Mesendoderm (in vitro differentiated cells): Measurements from ENCODE around the gene CYP19A1.

Experiments used
- DNase-seq: peaks from one replicate; pipeline ENCODE4 v3.0.0; 2013
- H2AK5ac ChIP-seq: 2 replicates; pipeline ENCODE4 v1.6.1; 2013; ENCODE audit warnings: low read length, inconsistent platforms
- H2BK120ac ChIP-seq: 2 replicates; pipeline ENCODE4 v1.6.1; 2013; ENCODE audit warnings: low read depth, mild to moderate bottlenecking, low read length, moderate library complexity, mixed read lengths
- H2BK15ac ChIP-seq: replicated peaks from 2 replicates; pipeline ENCODE4 v1.6.1; 2013; ENCODE audit warnings: low read depth, mild to moderate bottlenecking, moderate library complexity
- H2BK5ac ChIP-seq: 2 replicates; pipeline ENCODE4 v1.6.1; 2013; ENCODE audit warnings: low read length, inconsistent platforms
- H3K18ac ChIP-seq: 2 replicates; pipeline ENCODE4 v1.6.1; 2013; ENCODE audit warnings: mild to moderate bottlenecking, low read length, mixed read lengths
- H3K23ac ChIP-seq: one replicate; pipeline ENCODE4 v1.6.1; 2013; ENCODE audit warnings: low read length
- H3K27ac ChIP-seq: 2 replicates; pipeline ENCODE4 v1.5.1; 2013; ENCODE audit warnings: low read depth, mild to moderate bottlenecking, inconsistent platforms, low read length, moderate library complexity
- H3K27me3 ChIP-seq: 2 replicates; pipeline ENCODE4 v1.6.1; 2013; ENCODE audit warnings: low read length, control low read depth, mild to moderate bottlenecking, inconsistent platforms; ENCODE audit not compliant: insufficient read depth, poor library complexity
- H3K36me3 ChIP-seq: 2 replicates; pipeline ENCODE4 v1.6.1; 2013; ENCODE audit warnings: low read length, inconsistent platforms; ENCODE audit not compliant: control insufficient read depth, insufficient read depth
- H3K4ac ChIP-seq: one replicate; pipeline ENCODE4 v1.6.1; 2013; ENCODE audit warnings: low read depth, mild to moderate bottlenecking, low read length, moderate library complexity
- H3K4me1 ChIP-seq: 2 replicates; pipeline ENCODE4 v1.6.1; 2013; ENCODE audit warnings: low read depth, low read length, inconsistent platforms; ENCODE audit not compliant: control insufficient read depth
- H3K4me2 ChIP-seq: 2 replicates; pipeline ENCODE4 v1.6.1; 2013; ENCODE audit warnings: low read length
- H3K4me3 ChIP-seq: 2 replicates; pipeline ENCODE4 v1.5.1; 2013; ENCODE audit warnings: mild to moderate bottlenecking, low read length
- H3K56ac ChIP-seq: one replicate; pipeline ENCODE4 v1.6.1; 2013; ENCODE audit warnings: low read length
- H3K79me1 ChIP-seq: 2 replicates; pipeline ENCODE4 v1.6.1; 2013; ENCODE audit warnings: low read length, inconsistent platforms
- H3K79me2 ChIP-seq: 2 replicates; pipeline ENCODE4 v1.6.1; 2013; ENCODE audit warnings: mild to moderate bottlenecking, low read length; ENCODE audit not compliant: control insufficient read depth, insufficient read depth
- H3K9ac ChIP-seq: 2 replicates; pipeline ENCODE4 v1.6.1; 2013; ENCODE audit warnings: low read length, inconsistent platforms
- H4K5ac ChIP-seq: one replicate; pipeline ENCODE4 v1.6.1; 2013; ENCODE audit warnings: low read length
- H4K8ac ChIP-seq: one replicate; pipeline ENCODE4 v1.6.1; 2013; ENCODE audit warnings: low read depth, mild to moderate bottlenecking, control low read depth, low read length, moderate library complexity
- WGBS: extraction: QIAGEN DNeasy Blood & Tissue Kit; methylation state at CpG from one replicate; pipeline ENCODE4 v1.1.7; 2013; ENCODE audit warnings: low lambda C conversion rate, missing lambda C conversion rate; ENCODE audit not compliant: insufficient coverage; ENCODE audit errors: extremely low coverage; 5-methylcytosine and 5-hydroxymethylcytosine counted together

CYP19A1 gene

GRCh38 chr15:51366920-51367319 is 28.5 kb upstream of the CYP19A1 start:
- no peak overlapping the region for H3K27ac ChIP-seq
- no peak overlapping the region for H3K56ac ChIP-seq
- no peaks in the 10 kb centered on the region for H3K36me3 ChIP-seq
- no peaks in the 10 kb centered on the region for H3K27me3 ChIP-seq
- H3K4me1 ChIP-seq: peaks cover 5% of the 10 kb centered on the region
- no peak overlapping the region for H3K4ac ChIP-seq
- no peak overlapping the region for H4K5ac ChIP-seq
- H4K8ac ChIP-seq: no peak overlapping the region
- H3K18ac ChIP-seq: no peak overlapping the region
- no peak overlapping the region for H2BK120ac ChIP-seq
- no peak overlapping the region for H3K9ac ChIP-seq
- H2BK5ac ChIP-seq: peak overlapping the region; percentile 29
- H3K4me2 ChIP-seq: no peak overlapping the region
- H2BK15ac ChIP-seq: no peak overlapping the region
- DNase-seq: no peak
- WGBS: no CpG with 5 or more reads among the region's 3 CpGs
- H3K79me1 ChIP-seq: no peaks in the 10 kb centered on the region
- H3K4me3 ChIP-seq: no peak overlapping the region
- no peak overlapping the region for H3K23ac ChIP-seq
- no peak overlapping the region for H2AK5ac ChIP-seq
- H3K79me2 ChIP-seq: no peaks in the 10 kb centered on the region

GRCh38 chr15:51366071-51366470 is 27.7 kb upstream of the CYP19A1 start:
- H3K79me1 ChIP-seq: no peaks in the 10 kb centered on the region
- H2BK5ac ChIP-seq: no peak overlapping the region
- H3K4me1 ChIP-seq: peaks cover 5% of the 10 kb centered on the region
- no peak overlapping the region for H3K27ac ChIP-seq
- H4K5ac ChIP-seq: no peak overlapping the region
- H3K79me2 ChIP-seq: no peaks in the 10 kb centered on the region
- no peak overlapping the region for H2BK120ac ChIP-seq
- no peaks in the 10 kb centered on the region for H3K36me3 ChIP-seq
- H3K9ac ChIP-seq: no peak overlapping the region
- no peak overlapping the region for H3K4me2 ChIP-seq
- H3K18ac ChIP-seq: no peak overlapping the region
- H3K27me3 ChIP-seq: no peaks in the 10 kb centered on the region
- no peak overlapping the region for H2AK5ac ChIP-seq
- no CpG with 5 or more reads among the region's 5 CpGs for WGBS
- H3K23ac ChIP-seq: no peak overlapping the region
- no peak overlapping the region for H3K4me3 ChIP-seq
- H4K8ac ChIP-seq: no peak overlapping the region
- no peak overlapping the region for H3K56ac ChIP-seq
- no peak overlapping the region for H3K4ac ChIP-seq
- no peak overlapping the region for H2BK15ac ChIP-seq
- no peak for DNase-seq

- Histone ChIP-seq H3K18ac (no peak overlapping the region), H3K4me2 (no peak overlapping the region), H3K27ac (no peak overlapping the region), H3K23ac (no peak overlapping the region), H2BK5ac (no peak overlapping the region), H3K4ac (no peak overlapping the region), H2AK5ac (no peak overlapping the region), H4K5ac (no peak overlapping the region), H2BK15ac (no peak overlapping the region), H4K8ac (no peak overlapping the region), H3K56ac (no peak overlapping the region), H3K9ac (no peak overlapping the region), H3K79me2 (no peaks in the 10 kb centered on the region), H3K36me3 (no peaks in the 10 kb centered on the region), H3K4me1 (peaks cover 5% of the 10 kb centered on the region), H3K79me1 (no peaks in the 10 kb centered on the region), H3K27me3 (no peaks in the 10 kb centered on the region), H3K4me3 (no peak overlapping the region), H2BK120ac (no peak overlapping the region)
- no peak for DNase-seq
- no CpG with 5 or more reads among the region's 6 CpGs for WGBS
These were observed 27.0 kb upstream of the CYP19A1 start for GRCh38 chr15:51365417-51365816.

- Histone ChIP-seq H2AK5ac (no peak overlapping the region), H3K27ac (no peak overlapping the region), H3K4ac (no peak overlapping the region), H3K79me2 (no peaks in the 10 kb centered on the region), H3K4me3 (no peak overlapping the region), H3K9ac (no peak overlapping the region), H2BK15ac (no peak overlapping the region), H3K36me3 (no peaks in the 10 kb centered on the region), H3K23ac (no peak overlapping the region), H3K18ac (no peak overlapping the region), H4K5ac (no peak overlapping the region), H3K27me3 (no peaks in the 10 kb centered on the region), H2BK5ac (no peak overlapping the region), H4K8ac (no peak overlapping the region), H3K79me1 (no peaks in the 10 kb centered on the region), H3K56ac (no peak overlapping the region), H3K4me1 (peaks cover 5% of the 10 kb centered on the region), H2BK120ac (no peak overlapping the region), H3K4me2 (no peak overlapping the region)
- no peak for DNase-seq
- WGBS: no CpG with 5 or more reads among the region's 9 CpGs
These were observed 25.0 kb upstream of the CYP19A1 start for GRCh38 chr15:51363383-51363782.

GRCh38 chr15:51359981-51360380 is 21.6 kb upstream of the CYP19A1 start:
- Histone ChIP-seq H3K27ac (no peak overlapping the region), H2BK120ac (no peak overlapping the region), H3K79me2 (no peaks in the 10 kb centered on the region), H3K18ac (no peak overlapping the region), H4K5ac (no peak overlapping the region), H3K36me3 (no peaks in the 10 kb centered on the region), H3K79me1 (no peaks in the 10 kb centered on the region), H3K4me2 (no peak overlapping the region), H3K56ac (no peak overlapping the region), H2BK5ac (no peak overlapping the region), H3K27me3 (no peaks in the 10 kb centered on the region), H4K8ac (no peak overlapping the region), H3K4me3 (no peak overlapping the region), H3K4ac (no peak overlapping the region), H2BK15ac (no peak overlapping the region), H2AK5ac (no peak overlapping the region), H3K9ac (no peak overlapping the region), H3K23ac (no peak overlapping the region), H3K4me1 (no peaks in the 10 kb centered on the region)
- no CpG with 5 or more reads among the region's 7 CpGs for WGBS
- DNase-seq: no peak

GRCh38 chr15:51356983-51357382 is 18.6 kb upstream of the CYP19A1 start:
- H3K23ac ChIP-seq: no peak overlapping the region
- H2BK120ac ChIP-seq: no peak overlapping the region
- no peak overlapping the region for H3K56ac ChIP-seq
- no peak overlapping the region for H4K5ac ChIP-seq
- H2BK15ac ChIP-seq: no peak overlapping the region
- no peaks in the 10 kb centered on the region for H3K79me1 ChIP-seq
- H3K4ac ChIP-seq: no peak overlapping the region
- H2AK5ac ChIP-seq: no peak overlapping the region
- no peak overlapping the region for H2BK5ac ChIP-seq
- no peak overlapping the region for H3K4me3 ChIP-seq
- no peaks in the 10 kb centered on the region for H3K36me3 ChIP-seq
- no CpG with 5 or more reads among the region's 6 CpGs for WGBS
- H3K4me2 ChIP-seq: no peak overlapping the region
- no peaks in the 10 kb centered on the region for H3K27me3 ChIP-seq
- H3K27ac ChIP-seq: no peak overlapping the region
- H3K4me1 ChIP-seq: no peaks in the 10 kb centered on the region
- H3K18ac ChIP-seq: no peak overlapping the region
- H3K79me2 ChIP-seq: no peaks in the 10 kb centered on the region
- no peak overlapping the region for H3K9ac ChIP-seq
- H4K8ac ChIP-seq: no peak overlapping the region
- no peak for DNase-seq
